SHP77 treated with DMSO at 0.1 percent for 48 hours (cell line): ENCODE measurements around the gene MAFG.
A peak's percentile ranks its signal among the peaks of the same experiment; 100 is the strongest.

Experiments
- DNase-seq: peaks from one replicate; lab custom pipeline; 2025; lab: John Stamatoyannopoulos, UW

The MAFG gene

GRCh38 chr17:81927653-81928543, at the start of gene MAFG:
MAFG (minus strand) TSS chr17:81927735; CDS start chr17:81923185, 4,550 bp downstream.
- peak; percentile 92 for DNase-seq

- DNase-seq = peak; percentile 92
Observed at GRCh38 chr17:81976332-81977210, 49.0 kb upstream of the MAFG start.

- no peak for DNase-seq
Observed at GRCh38 chr17:81973432-81973831, 45.9 kb upstream of the MAFG start.

- DNase-seq = no peak
Observed at GRCh38 chr17:81968850-81969812, 41.6 kb upstream of the MAFG start.

- no peak for DNase-seq
Observed at GRCh38 chr17:81968396-81968745, 40.8 kb upstream of the MAFG start.

- DNase-seq = peak; percentile 62
Observed at GRCh38 chr17:81967533-81968395, 40.2 kb upstream of the MAFG start.

GRCh38 chr17:81967244-81967532, 39.7 kb upstream of the MAFG start:
- no peak for DNase-seq

GRCh38 chr17:81966343-81967243, 39.1 kb upstream of the MAFG start:
- peak; percentile 71 for DNase-seq

GRCh38 chr17:81964081-81964849, 36.7 kb upstream of the MAFG start:
- no peak for DNase-seq

GRCh38 chr17:81962499-81963441, 35.2 kb upstream of the MAFG start:
- no peak for DNase-seq

- DNase-seq = no peak
Observed at GRCh38 chr17:81961521-81962498, 34.3 kb upstream of the MAFG start.

GRCh38 chr17:81961087-81961511, 33.6 kb upstream of the MAFG start, which contains the start of gene NOTUM:
NOTUM (minus strand) TSS chr17:81961187; CDS start chr17:81960909, 278 bp downstream.
- no peak for DNase-seq

- no peak for DNase-seq
Observed at GRCh38 chr17:81960130-81960958, 32.8 kb upstream of the MAFG start.

GRCh38 chr17:81959362-81960129, 32.0 kb upstream of the MAFG start:
- no peak for DNase-seq
